ENCODE data around the gene FMOD. TPM values are rescaled to one million over a fixed set of nuclear protein-coding genes. Genes with fewer than 3 reads are reported as not detected.
"Not testable (repeated sequence)": the region's sequence is repeated elsewhere in the genome, so short reads cannot be mapped to it uniquely, and the experiment has no call there.

The FMOD gene
- polyA plus RNA-seq, 2 donors = 1.7 to 4.4 TPM

- no peak overlapping the region for H3K4me3 ChIP-seq (ENCODE audit: low read depth in 1 of 2, low read length in 2 of 2)
- peaks cover 0 to 8% of the 10 kb centered on the region in 2 donors for H3K4me1 ChIP-seq (ENCODE audit: control insufficient read depth in 2 of 2, insufficient read depth in 2 of 2, low read length in 1 of 2)
- peaks cover 0 to 3% of the 10 kb centered on the region in 2 donors for H3K36me3 ChIP-seq (ENCODE audit: control insufficient read depth in 2 of 2, insufficient read depth in 2 of 2, low read length in 1 of 2)
- H3K27ac ChIP-seq (ENCODE audit: low read depth in 2 of 2, low read length in 1 of 2) = no peak overlapping the region
- no peaks in the 10 kb centered on the region for H3K27me3 ChIP-seq (ENCODE audit: control insufficient read depth in 1 of 2, insufficient read depth in 2 of 2, low read length in 2 of 2)
- 74 to 88% methylated on average over 5 to 7 of the region's 7 CpGs for WGBS, 2 donors
- no peaks in the 10 kb centered on the region for H3K9me3 ChIP-seq (ENCODE audit: control insufficient read depth in 2 of 2, insufficient read depth in 1 of 2, low read depth in 1 of 2, low read length in 1 of 2)
These were observed 48.5 kb downstream of the FMOD start for GRCh38 chr1:203302456-203302855.

GRCh38 chr1:203301331-203301668, 49.6 kb downstream of the FMOD start:
- Histone ChIP-seq H3K9me3 (ENCODE audit: control insufficient read depth in 2 of 2, insufficient read depth in 1 of 2, low read depth in 1 of 2, low read length in 1 of 2) (no peaks in the 10 kb centered on the region), H3K36me3 (ENCODE audit: control insufficient read depth in 2 of 2, insufficient read depth in 2 of 2, low read length in 1 of 2) (no peaks in the 10 kb centered on the region), H3K4me3 (ENCODE audit: low read depth in 1 of 2, low read length in 2 of 2) (no peak overlapping the region), H3K4me1 (ENCODE audit: control insufficient read depth in 2 of 2, insufficient read depth in 2 of 2, low read length in 1 of 2) (peaks cover 0 to 8% of the 10 kb centered on the region in 2 donors), H3K27me3 (ENCODE audit: control insufficient read depth in 1 of 2, insufficient read depth in 2 of 2, low read length in 2 of 2) (no peaks in the 10 kb centered on the region), H3K27ac (ENCODE audit: low read depth in 2 of 2, low read length in 1 of 2) (no peak overlapping the region)

- Histone ChIP-seq H3K27me3 (ENCODE audit: control insufficient read depth in 1 of 2, insufficient read depth in 2 of 2, low read length in 2 of 2) (no peaks in the 10 kb centered on the region), H3K36me3 (ENCODE audit: control insufficient read depth in 2 of 2, insufficient read depth in 2 of 2, low read length in 1 of 2) (no peaks in the 10 kb centered on the region), H3K27ac (ENCODE audit: low read depth in 2 of 2, low read length in 1 of 2) (peak overlapping the region in 1 of 2 donors; percentile 70), H3K4me1 (ENCODE audit: control insufficient read depth in 2 of 2, insufficient read depth in 2 of 2, low read length in 1 of 2) (peaks cover 0 to 8% of the 10 kb centered on the region in 2 donors), H3K4me3 (ENCODE audit: low read depth in 1 of 2, low read length in 2 of 2) (no peak overlapping the region), H3K9me3 (ENCODE audit: control insufficient read depth in 2 of 2, insufficient read depth in 1 of 2, low read depth in 1 of 2, low read length in 1 of 2) (no peaks in the 10 kb centered on the region)
- 54 to 63% methylated on average over 11 of the region's 11 CpGs for WGBS, 2 donors
These were observed 50.2 kb downstream of the FMOD start for GRCh38 chr1:203300441-203301330.

- not testable (repeated sequence) for H3K9me3 ChIP-seq (ENCODE audit: control insufficient read depth in 2 of 2, insufficient read depth in 1 of 2, low read depth in 1 of 2, low read length in 1 of 2)
These were observed 51.0 kb downstream of the FMOD start for GRCh38 chr1:203299719-203300429.

GRCh38 chr1:203299169-203299568, 51.8 kb downstream of the FMOD start:
- no peaks in the 10 kb centered on the region for H3K9me3 ChIP-seq (ENCODE audit: control insufficient read depth in 2 of 2, insufficient read depth in 1 of 2, low read depth in 1 of 2, low read length in 1 of 2)
- H3K36me3 ChIP-seq (ENCODE audit: control insufficient read depth in 2 of 2, insufficient read depth in 2 of 2, low read length in 1 of 2) = no peaks in the 10 kb centered on the region
- peak overlapping the region in 1 of 2 donors; percentile 6 for H3K27ac ChIP-seq (ENCODE audit: low read depth in 2 of 2, low read length in 1 of 2)
- no peak overlapping the region for H3K4me3 ChIP-seq (ENCODE audit: low read depth in 1 of 2, low read length in 2 of 2)
- H3K27me3 ChIP-seq (ENCODE audit: control insufficient read depth in 1 of 2, insufficient read depth in 2 of 2, low read length in 2 of 2) = no peaks in the 10 kb centered on the region
- 77 to 83% methylated on average over 4 of the region's 4 CpGs for WGBS, 2 donors
- H3K4me1 ChIP-seq (ENCODE audit: control insufficient read depth in 2 of 2, insufficient read depth in 2 of 2, low read length in 1 of 2) = peaks cover 0 to 8% of the 10 kb centered on the region in 2 donors

More at GRCh38 chr1:203299719-203300429, 51.0 kb downstream of the FMOD start:
- H3K27ac ChIP-seq (ENCODE audit: low read depth in 2 of 2, low read length in 1 of 2); H3K27me3 ChIP-seq (ENCODE audit: control insufficient read depth in 1 of 2, insufficient read depth in 2 of 2, low read length in 2 of 2); H3K4me3 ChIP-seq (ENCODE audit: low read depth in 1 of 2, low read length in 2 of 2); H3K4me1 ChIP-seq (ENCODE audit: control insufficient read depth in 2 of 2, insufficient read depth in 2 of 2, low read length in 1 of 2); H3K36me3 ChIP-seq (ENCODE audit: control insufficient read depth in 2 of 2, insufficient read depth in 2 of 2, low read length in 1 of 2): not testable (repeated sequence)
- 92% methylated on average over 8 of the region's 8 CpGs for WGBS, 2 donors

- no peak overlapping the region for H3K4me3 ChIP-seq (ENCODE audit: low read depth in 1 of 2, low read length in 2 of 2)
- WGBS, 2 donors = 85 to 86% methylated on average over 7 of the region's 7 CpGs
- H3K27me3 ChIP-seq (ENCODE audit: control insufficient read depth in 1 of 2, insufficient read depth in 2 of 2, low read length in 2 of 2) = no peaks in the 10 kb centered on the region
- H3K4me1 ChIP-seq (ENCODE audit: control insufficient read depth in 2 of 2, insufficient read depth in 2 of 2, low read length in 1 of 2) = peaks cover 0 to 5% of the 10 kb centered on the region in 2 donors
- H3K27ac ChIP-seq (ENCODE audit: low read depth in 2 of 2, low read length in 1 of 2) = no peak overlapping the region
- no peaks in the 10 kb centered on the region for H3K36me3 ChIP-seq (ENCODE audit: control insufficient read depth in 2 of 2, insufficient read depth in 2 of 2, low read length in 1 of 2)
- no peaks in the 10 kb centered on the region for H3K9me3 ChIP-seq (ENCODE audit: control insufficient read depth in 2 of 2, insufficient read depth in 1 of 2, low read depth in 1 of 2, low read length in 1 of 2)
These were observed 54.4 kb downstream of the FMOD start for GRCh38 chr1:203296460-203297073.

GRCh38 chr1:203295796-203296195, 55.1 kb downstream of the FMOD start:
- no peak overlapping the region for H3K27ac ChIP-seq (ENCODE audit: low read depth in 2 of 2, low read length in 1 of 2)
- no peak overlapping the region for H3K4me3 ChIP-seq (ENCODE audit: low read depth in 1 of 2, low read length in 2 of 2)
- H3K36me3 ChIP-seq (ENCODE audit: control insufficient read depth in 2 of 2, insufficient read depth in 2 of 2, low read length in 1 of 2) = no peaks in the 10 kb centered on the region
- no peaks in the 10 kb centered on the region for H3K27me3 ChIP-seq (ENCODE audit: control insufficient read depth in 1 of 2, insufficient read depth in 2 of 2, low read length in 2 of 2)
- H3K9me3 ChIP-seq (ENCODE audit: control insufficient read depth in 2 of 2, insufficient read depth in 1 of 2, low read depth in 1 of 2, low read length in 1 of 2) = no peaks in the 10 kb centered on the region
- WGBS, 2 donors = 75 to 80% methylated on average over 1 of the region's 1 CpG
- peaks cover 0 to 8% of the 10 kb centered on the region in 2 donors for H3K4me1 ChIP-seq (ENCODE audit: control insufficient read depth in 2 of 2, insufficient read depth in 2 of 2, low read length in 1 of 2)

- Histone ChIP-seq H3K4me3 (ENCODE audit: low read depth in 1 of 2, low read length in 2 of 2) (no peak overlapping the region), H3K27me3 (ENCODE audit: control insufficient read depth in 1 of 2, insufficient read depth in 2 of 2, low read length in 2 of 2) (no peaks in the 10 kb centered on the region), H3K36me3 (ENCODE audit: control insufficient read depth in 2 of 2, insufficient read depth in 2 of 2, low read length in 1 of 2) (no peaks in the 10 kb centered on the region), H3K9me3 (ENCODE audit: control insufficient read depth in 2 of 2, insufficient read depth in 1 of 2, low read depth in 1 of 2, low read length in 1 of 2) (no peaks in the 10 kb centered on the region), H3K4me1 (ENCODE audit: control insufficient read depth in 2 of 2, insufficient read depth in 2 of 2, low read length in 1 of 2) (peaks cover 6 to 31% of the 10 kb centered on the region in 2 donors), H3K27ac (ENCODE audit: low read depth in 2 of 2, low read length in 1 of 2) (peak overlapping the region; percentile 85 to 95)
- WGBS, 2 donors = 63 to 65% methylated on average over 17 of the region's 17 CpGs
These were observed 59.5 kb downstream of the FMOD start for GRCh38 chr1:203291201-203292096.

Measured in esophagus (tissue), 2 donors.